HG03108 (cell line): ENCODE results near the gene TRRAP.

Experiments used
- ATAC-seq: cut with Tn5 transposase; IDR thresholded peaks from one replicate; pipeline ENCODE4 v1.9.1; 2021; ENCODE audit warnings: moderate library complexity; ENCODE audit not compliant: unreplicated experiment

TRRAP gene

DNA sequence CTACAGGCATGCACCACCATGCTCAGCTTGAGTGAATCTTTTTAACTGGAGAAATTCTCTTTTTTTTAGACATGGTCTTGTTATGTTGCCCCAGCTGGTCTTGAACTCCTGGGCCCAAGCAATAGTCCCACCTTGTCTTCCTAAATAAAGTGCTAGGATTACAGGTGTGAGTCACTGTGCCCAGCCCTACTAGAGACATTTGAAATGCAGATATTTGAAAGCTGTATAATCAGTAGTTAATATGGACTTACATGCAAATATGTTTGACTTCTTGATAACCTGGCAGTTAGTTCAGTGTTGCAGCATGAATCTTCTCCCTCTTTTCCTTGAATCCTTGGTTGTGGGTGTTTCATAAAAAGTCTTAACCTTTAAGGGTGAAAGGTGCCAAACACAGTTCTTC is 8.7 kb downstream of the TRRAP start:
- ATAC-seq, result no peak

DNA sequence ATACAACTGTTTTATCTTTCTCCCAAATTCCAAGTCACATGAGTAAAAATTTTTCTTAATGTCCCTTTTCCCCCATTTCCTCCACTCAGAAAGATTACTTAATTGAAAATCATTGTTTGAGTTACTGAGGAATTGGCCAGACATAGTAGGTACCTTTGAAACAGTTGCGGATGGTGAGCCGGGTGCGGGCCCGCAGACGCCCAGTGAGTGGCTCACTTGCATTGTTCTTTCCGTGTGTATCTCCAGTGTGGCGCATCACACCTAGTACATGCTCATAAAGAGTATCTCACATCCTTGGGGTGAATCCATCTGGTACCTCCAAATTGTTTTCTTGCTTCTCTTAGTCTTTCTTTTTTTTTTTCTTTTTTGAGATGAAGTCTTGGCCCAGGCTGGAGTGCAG is 14.3 kb downstream of the TRRAP start:
- ATAC-seq, result no peak

DNA sequence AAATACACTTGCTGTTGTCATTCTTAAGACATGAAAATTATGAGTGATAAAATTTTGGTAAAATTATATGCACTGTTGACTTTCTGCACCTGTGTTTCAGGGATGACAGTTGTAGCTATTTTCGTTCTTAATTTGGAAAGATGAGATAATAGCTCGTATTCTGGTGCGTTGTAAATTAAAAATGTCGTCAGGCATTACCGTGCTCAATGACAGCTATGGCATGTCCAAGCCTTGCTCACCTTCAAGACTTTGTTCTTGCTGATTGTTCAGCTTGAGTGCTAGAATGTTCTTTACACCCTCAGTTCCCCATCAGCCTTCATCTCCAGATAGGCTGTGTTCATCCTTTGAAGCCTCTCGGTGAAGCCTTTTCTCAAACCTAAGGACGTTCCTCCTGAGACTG is 21.5 kb downstream of the TRRAP start:
- ATAC-seq, result no peak

DNA sequence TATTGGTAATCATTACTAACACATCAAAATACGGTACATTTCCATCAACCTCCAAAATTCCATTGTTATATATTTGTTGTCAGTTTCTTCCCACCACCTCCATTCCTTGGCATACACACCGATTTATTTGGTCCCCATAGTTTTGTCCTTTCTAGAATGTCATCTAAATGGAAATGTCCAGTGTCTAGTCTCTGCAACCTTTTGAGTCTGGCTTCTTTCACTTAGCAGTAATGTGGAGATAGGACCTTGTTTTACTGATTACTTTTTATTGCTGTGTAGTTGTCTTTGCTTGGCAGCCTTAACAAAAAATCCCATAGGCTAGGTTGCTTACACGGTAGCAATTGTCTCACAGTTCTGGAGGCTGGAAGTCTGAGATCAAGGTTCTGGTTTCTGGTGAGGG is 22.5 kb downstream of the TRRAP start:
- ATAC-seq, result no peak

DNA sequence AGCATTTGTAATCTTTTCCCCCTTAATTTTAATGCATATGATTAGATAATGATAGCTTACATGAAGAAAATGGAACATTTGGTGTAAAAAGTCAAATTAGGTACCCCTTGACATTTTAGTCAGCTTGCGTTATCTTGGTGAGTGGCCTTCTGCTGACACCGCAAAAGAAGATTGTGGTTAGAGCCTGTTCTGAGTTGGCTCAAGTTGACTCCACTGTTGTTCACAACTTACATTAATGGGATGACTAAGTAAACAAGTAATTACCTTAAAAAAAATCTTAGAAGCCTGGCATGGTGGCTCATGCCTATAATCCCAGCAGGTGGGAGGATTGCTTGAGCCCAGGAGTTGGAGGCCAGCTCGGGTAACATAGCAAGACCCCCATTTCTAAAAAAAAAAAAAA is 24.2 kb downstream of the TRRAP start:
- ATAC-seq, result no peak

DNA sequence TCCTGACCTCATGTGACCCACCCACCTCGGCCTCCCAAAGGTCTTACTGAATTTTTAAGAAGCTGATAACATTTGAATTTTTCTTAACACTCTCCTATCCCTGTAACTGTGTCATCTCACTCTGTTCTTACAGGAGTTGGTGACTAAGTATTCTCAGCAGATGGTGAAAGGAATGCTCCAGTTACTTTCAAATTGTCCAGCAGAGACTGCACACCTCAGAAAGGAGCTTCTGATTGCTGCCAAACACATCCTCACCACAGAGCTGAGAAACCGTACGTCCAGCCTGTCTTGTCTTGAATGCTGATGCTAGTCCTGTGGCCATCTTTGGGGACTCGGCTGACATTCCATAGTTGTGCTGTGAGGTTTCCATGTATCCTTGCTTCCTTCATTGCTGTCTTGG is 24.9 kb downstream of the TRRAP start:
- ATAC-seq, result no peak

DNA sequence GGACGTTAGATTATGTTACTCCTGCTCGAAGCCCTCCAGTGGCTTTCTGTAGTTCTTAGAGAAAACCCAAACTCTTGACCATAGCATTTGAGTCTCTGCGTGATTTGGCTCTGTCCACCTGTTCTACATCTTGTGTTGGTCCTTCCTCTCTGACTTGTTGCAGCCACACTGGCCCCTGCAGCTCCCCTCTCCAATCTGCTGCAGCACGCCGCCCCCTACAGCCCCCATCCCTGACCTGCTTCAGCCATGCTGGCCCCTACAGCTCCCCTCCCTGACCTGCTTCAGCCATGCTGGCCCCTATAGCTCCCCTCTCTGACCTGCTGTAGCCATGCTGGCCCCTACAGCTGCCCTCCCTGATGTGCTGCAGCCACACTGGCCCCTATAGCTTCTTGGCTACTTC is 29.2 kb downstream of the TRRAP start:
- ATAC-seq, result no peak

DNA sequence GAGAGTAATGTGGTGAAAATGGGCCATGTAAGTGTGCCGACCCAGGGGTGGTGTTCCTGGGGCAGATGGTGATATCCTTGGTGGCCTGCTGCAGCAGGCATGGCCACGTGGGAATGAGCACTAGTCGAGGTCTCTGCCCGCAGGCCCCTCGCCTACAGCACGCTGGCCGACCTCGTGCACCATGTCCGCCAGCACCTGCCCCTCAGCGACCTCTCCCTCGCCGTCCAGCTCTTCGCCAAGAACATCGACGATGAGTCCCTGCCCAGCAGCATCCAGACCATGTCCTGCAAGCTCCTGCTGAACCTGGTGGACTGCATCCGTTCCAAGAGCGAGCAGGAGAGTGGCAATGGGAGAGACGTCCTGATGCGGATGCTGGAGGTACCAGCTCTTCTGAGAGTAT is 30.3 kb downstream of the TRRAP start:
- ATAC-seq, result no peak

DNA sequence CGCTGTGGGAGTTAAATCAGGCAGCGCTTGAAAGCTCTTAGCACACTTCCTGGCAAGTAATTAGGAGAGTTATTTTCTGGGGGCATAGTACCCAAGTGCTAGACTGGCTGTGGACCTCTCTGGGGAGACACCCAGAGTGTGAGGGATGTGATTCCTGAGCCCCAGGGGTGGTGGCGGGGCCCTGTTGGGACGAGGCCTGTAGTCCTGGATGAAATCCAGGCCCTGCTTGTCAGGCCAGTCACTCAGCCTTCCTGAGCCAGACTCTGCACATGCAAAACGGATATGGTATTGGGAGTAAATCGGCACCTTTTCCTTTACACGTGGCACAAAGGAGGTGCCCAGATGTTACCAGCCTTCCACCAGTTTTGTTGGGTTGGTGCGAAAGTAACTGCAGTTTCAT is 31.2 kb downstream of the TRRAP start:
- ATAC-seq, result no peak

DNA sequence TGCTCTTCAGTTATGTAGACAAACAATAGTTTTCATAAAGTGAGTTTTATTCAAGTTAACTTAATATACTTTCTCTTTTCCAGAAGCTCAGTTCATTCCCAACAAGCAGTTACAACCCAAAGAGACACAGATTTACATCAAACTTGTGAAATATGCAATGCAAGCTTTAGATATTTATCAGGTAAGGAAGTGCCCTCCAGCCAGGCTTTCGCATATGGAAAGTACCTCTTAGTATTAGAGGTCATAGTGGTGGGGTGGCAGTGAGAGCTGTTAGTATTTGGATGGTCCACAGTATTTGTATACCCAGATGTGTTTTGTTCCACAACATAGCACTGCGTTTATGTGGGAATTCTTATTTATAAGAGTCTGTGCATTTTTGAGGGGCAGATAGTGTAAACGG is 32.1 kb downstream of the TRRAP start:
- no peak for ATAC-seq

DNA sequence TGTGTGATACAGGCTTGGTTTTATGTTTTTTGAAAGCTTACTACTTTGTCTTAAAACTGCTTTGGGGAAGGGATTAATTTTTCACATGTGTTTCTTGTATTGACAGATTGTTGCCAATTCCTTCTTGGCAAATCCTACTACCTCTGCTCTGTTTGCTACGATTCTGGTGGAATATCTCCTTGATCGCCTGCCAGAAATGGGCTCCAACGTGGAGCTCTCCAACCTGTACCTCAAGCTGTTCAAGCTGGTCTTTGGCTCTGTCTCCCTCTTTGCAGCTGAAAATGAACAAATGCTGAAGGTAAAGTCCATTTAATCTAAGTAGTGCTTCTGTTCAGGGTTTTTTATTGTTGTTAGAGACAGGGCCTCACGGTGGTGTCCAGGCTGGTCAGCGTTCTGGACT is 33.6 kb downstream of the TRRAP start:
- no peak for ATAC-seq

DNA sequence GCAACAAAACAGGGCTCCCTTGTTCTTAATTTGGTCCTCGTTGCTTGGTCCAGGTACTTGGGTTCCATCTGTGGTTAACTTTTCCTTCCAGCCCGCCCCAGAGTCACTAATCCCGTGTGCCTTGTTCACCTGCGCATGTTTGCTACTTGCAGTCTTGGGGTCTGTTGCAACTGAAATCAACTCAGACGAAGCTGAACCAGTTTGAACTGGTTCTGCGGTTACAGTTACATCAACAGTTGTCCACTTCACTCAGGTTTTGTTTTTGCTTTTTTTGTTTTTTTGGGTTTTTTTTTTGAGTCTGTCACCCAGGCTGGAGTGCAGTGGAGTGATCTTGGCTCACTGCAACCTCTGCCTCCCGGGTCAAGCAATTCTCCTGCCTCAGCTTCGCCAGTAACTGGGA is 34.7 kb downstream of the TRRAP start:
- no peak for ATAC-seq

DNA sequence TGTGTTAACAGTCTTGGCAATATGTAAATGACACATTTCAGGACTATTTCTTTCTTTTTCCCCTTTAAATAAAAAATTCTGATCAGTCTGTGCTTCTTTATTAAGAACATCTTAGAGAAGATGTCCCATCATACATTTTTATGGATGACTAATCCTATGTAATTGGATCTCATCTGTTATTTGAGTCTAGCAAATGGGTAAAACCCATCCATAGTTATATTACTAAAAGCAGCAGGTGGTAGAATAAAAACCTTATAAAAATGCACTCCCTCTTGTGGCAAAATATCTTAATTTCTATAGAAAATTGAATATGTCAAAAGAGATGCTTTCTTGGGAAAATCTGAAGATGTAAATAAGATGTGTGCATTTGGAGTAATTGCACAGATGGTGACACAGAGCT is 35.3 kb downstream of the TRRAP start:
- ATAC-seq, result no peak

DNA sequence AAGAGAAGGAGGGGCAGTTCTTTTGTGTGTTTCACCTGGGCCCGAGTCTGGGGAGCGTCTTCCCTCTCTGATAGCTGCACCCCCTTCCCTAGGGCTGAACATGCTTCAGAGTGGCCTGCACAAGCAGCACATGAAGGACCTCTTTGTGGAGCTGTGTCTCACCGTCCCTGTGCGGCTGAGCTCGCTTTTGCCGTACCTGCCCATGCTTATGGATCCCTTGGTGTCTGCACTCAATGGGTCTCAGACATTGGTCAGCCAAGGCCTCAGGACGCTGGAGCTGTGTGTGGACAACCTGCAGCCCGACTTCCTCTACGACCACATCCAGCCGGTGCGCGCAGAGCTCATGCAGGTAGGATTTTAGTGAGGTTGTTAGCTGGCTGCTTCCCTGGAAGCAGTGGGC is 39.0 kb downstream of the TRRAP start:
- ATAC-seq, result no peak

DNA sequence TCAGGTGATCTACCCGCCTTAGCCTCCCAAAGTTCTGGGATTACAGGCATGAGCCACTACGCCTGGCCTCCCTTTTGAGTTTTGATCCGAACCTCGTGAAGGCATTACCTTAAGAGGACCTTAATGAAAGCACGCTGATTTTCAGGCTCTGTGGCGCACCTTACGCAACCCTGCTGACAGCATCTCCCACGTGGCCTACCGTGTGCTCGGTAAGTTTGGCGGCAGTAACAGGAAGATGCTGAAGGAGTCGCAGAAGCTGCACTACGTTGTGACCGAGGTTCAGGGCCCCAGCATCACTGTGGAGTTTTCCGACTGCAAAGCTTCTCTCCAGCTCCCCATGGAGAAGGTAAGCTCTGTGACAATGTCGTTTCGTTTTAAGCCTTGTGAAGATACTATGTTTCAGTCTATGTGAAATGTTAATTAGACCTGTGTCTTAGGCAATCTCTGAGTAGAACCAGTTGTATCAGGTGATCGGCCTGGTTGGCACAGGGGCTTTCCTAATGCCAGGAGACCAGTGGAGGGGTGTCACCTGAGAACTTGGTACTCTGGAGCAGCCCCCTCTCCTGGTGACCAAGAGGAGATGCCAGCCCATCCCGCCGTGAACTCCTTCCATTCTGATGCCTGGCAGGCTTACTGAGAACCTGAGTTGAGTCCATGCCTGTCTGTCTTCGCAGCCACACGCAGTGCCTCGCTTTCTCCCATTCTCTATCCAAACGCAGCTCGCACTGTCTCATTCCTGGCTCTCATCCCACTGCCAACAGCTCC is 43.5 kb downstream of the TRRAP start:
- ATAC-seq, result no peak

DNA sequence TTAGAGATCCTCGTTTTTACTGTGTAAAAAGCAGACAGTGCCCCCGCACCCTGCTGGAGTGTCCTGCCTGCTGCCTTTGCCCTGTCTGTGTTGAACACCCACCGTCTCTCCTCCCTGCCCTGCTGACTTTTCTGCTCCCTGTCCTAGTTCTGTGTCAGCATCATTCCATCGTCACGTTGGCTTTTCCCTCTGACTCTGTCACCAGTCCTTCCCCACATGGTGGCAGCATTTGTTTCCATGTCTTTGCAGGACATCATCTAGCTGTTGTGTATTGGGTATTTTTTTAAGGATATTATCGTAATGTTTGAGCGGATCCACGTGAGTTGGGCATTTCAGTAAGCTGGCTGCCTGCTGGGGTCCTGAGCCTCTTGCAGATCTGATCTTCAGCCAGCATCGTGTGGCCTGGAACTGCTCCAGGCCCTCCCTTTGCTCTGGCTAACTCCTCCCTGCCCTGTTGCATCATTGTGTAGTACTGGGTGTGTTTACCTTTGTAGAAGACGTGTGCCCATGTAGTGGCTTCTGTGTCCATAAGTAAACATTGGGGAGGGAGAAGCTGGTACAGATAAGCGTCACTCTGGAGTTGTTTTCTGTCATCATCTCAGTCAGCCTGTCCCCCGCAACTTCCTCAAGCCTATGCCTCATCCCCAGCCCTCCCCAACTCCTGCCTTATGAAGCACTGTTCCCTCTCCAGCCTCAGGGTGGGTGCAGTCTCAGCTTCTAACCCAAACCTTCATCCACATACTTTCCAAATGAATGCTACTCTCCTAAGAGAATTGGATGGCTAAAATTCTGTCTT is 44.3 kb downstream of the TRRAP start:
- no peak for ATAC-seq

DNA sequence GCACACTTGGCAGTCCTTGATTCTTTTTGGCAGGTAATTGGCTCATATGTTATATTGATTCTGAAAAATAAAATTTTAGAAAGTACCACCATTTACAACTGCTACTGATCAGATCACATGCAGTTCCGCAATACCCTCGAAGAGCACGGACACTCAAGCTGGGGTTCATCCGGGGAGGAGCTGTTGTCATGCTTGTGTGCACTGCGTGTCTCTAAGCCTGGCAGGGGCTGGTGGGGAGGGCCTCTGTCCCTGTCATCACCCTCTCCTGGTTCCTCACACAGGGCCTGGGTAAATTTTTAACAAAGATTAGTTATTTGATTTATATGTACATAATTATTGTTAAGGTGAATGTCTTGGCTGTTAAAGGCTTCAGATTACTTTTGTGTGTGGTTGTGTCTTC is 45.2 kb downstream of the TRRAP start:
- no peak for ATAC-seq

DNA sequence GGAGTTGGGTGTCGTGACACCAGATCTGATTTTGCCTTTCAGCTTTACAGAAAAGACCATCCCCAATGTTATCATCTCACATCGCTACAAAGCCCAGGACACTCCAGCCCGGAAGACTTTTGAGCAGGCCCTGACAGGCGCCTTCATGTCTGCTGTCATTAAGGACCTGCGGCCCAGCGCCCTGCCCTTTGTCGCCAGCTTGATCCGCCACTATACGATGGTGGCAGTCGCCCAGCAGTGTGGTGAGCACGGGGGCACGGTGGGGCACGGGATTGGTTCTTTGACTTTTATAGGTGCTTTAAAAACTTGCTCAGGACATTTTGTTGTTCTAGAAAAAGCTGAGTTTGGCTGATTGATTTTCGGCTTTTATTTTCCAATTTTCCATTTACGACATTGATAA is 48.8 kb downstream of the TRRAP start:
- no peak for ATAC-seq

DNA sequence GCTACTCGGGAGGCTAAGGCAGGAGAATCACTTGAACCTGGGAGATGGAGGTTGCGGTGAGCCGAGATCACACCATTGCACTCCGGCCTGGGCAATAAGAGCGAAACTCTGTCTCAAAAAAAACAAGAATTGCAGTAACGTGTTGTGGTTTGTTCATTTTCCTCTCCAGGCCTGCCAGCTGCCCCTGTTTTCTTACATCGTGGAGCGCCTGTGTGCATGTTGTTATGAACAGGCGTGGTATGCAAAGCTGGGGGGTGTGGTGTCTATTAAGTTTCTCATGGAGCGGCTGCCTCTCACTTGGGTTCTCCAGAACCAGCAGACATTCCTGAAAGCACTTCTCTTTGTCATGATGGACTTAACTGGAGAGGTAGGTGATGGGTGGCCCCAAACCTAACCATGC is 52.1 kb downstream of the TRRAP start:
- peak; percentile 34 for ATAC-seq

DNA sequence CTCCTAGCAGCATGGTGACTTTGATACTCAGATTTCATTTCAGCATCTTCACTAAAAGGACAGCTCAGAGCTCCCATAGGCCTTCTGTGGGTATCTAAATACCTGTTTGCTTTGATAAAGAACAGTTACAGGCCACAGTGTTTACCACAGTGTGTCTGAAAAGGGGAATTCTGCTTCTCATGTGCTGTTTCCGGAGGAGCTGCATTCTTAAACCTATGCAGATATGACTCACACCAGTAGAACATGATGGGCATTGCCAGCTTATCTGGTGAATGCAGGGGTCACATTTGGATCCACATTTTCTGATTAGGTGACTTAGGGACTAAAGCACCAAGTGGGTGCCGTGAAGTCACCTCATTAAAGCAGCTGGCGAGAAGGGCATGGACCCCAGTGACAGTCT is 52.6 kb downstream of the TRRAP start:
- ATAC-seq, result peak; percentile 84

DNA sequence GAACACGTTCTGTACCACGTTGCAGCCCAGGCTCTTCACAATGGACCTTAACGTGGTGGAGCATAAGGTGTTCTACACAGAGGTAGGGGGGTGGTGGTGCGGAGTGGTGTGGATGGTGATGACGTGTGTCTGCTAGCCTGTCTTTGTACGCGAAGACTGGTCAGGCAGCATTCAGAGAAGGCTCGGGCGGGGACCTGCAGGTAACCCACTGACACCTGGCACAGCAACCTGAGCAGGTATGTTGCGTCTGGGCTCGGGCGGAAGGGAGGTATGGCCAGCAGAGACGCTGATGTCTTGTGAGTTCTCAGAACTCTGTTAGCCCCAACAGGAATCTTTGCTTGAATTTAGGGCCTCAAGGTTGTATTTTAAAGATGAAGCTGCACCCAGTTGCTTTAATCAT is 55.0 kb downstream of the TRRAP start:
- ATAC-seq, result no peak

DNA sequence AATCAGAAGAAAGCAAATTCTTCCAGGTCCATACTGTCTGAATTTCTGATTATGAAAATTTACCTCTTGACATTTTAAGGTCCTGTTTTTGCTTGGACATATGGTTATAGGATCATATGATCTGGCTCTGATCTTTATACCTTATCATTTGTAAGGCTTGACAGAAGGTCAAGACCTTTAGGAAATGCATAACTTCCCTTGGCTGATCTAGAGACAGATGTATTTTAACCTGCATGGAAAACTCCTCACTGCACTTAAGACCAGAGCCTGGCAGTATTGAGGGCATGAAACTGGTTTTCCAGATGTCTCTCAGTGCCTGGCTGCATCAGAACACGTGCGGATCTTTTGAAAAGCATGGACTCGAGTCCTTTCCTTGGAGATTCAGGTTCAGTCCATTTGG is 55.9 kb downstream of the TRRAP start:
- no peak for ATAC-seq

DNA sequence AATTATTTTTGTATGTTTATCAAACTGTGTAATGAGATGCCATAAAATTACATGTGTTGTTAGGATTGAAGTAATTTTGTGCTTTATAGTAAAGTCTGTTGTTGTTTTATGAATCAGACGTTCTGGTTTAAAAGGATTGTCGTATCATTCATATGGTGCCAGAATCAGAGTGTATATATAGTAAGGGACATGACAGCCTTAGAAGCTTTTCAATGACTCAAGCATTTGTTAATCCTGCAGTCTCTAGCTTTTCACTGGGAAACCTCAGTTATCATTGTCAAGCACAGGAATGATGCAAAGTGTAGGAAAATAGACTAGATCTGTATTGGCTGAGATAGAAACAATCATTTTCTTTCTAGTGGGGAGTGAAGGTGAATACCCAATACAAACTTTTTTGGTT is 57.5 kb downstream of the TRRAP start:
- ATAC-seq, result no peak
